Measurements from ENCODE around the gene IL17RC. TPM values are rescaled to one million over a fixed set of nuclear protein-coding genes. Genes with fewer than 3 reads are reported as not detected.

Gene IL17RC
- total RNA-seq, 1 experiment from 2014 or later = 6.8 TPM

- H3K9me3 Mint-ChIP-seq = no peaks in the 10 kb centered on the region
- H3K79me1 ChIP-seq (ENCODE audit: insufficient read depth, low read depth, low read length, poor library complexity, severe bottlenecking) = no peaks in the 10 kb centered on the region
- no peaks in the 10 kb centered on the region for H3K4me1 ChIP-seq (ENCODE audit: insufficient read depth, low read length)
- H4K91ac ChIP-seq (ENCODE audit: insufficient read length, low read depth, low read length) = no peak overlapping the region
- no peak overlapping the region for H3K4me2 ChIP-seq (ENCODE audit: insufficient read depth, insufficient read length, low read length)
- no peak overlapping the region for H2AK5ac ChIP-seq (ENCODE audit: insufficient read length, low read length)
- no peak overlapping the region for H3K9ac ChIP-seq (ENCODE audit: extremely low read depth, insufficient read length, low read length)
- H3K27ac ChIP-seq (ENCODE audit: insufficient read length, low read depth, low read length) = no peak overlapping the region
- peaks cover 27% of the 10 kb centered on the region for H3K27me3 Mint-ChIP-seq (ENCODE audit: low read depth)
- no peak overlapping the region for H2BK5ac ChIP-seq (ENCODE audit: insufficient read length, low read length)
- no peak overlapping the region for H2BK15ac ChIP-seq (ENCODE audit: low read depth, low read length)
- no peak overlapping the region for H3K56ac ChIP-seq (ENCODE audit: insufficient read length, low read depth, low read length)
- H2BK12ac ChIP-seq (ENCODE audit: insufficient read length, low read depth, low read length) = no peak overlapping the region
- H3K4ac ChIP-seq (ENCODE audit: low read depth, low read length) = no peak overlapping the region
- H3K23me2 ChIP-seq (ENCODE audit: insufficient read length, low read depth, low read length, poor library complexity, severe bottlenecking) = peaks cover 20% of the 10 kb centered on the region
- H3T11ph ChIP-seq (ENCODE audit: low read length) = no peak overlapping the region
- DNase-seq = peak; percentile 21
- H3K36me3 Mint-ChIP-seq (ENCODE audit: insufficient read depth in 1 of 3, low read depth in 3 of 3) = peaks cover 2 to 9% (median 7%) of the 10 kb centered on the region in 3 experiments; a peak in 5 of 7 replicates
- H3K4me1 Mint-ChIP-seq = peaks cover 3 to 13% of the 10 kb centered on the region in 2 experiments
- no peaks in the 10 kb centered on the region for H4K20me1 ChIP-seq (ENCODE audit: control insufficient read depth, insufficient read depth, insufficient read length)
- no peak overlapping the region for H3K18ac ChIP-seq (ENCODE audit: insufficient read length, low read depth, low read length)
- no peak overlapping the region for H3K4me3 Mint-ChIP-seq
- H3K27ac Mint-ChIP-seq = no peak overlapping the region
- no peak overlapping the region for H4K8ac ChIP-seq (replicated peaks; ENCODE audit: insufficient read length, low read depth, low read length)
- H2AFZ ChIP-seq (ENCODE audit: low read length) = no peak overlapping the region
- no peak overlapping the region for H3K23ac ChIP-seq (ENCODE audit: insufficient read length, low read depth, low read length)
- H3K79me2 ChIP-seq (ENCODE audit: insufficient read depth, low read length) = no peaks in the 10 kb centered on the region
- TF ChIP-seq, protein P1, sequence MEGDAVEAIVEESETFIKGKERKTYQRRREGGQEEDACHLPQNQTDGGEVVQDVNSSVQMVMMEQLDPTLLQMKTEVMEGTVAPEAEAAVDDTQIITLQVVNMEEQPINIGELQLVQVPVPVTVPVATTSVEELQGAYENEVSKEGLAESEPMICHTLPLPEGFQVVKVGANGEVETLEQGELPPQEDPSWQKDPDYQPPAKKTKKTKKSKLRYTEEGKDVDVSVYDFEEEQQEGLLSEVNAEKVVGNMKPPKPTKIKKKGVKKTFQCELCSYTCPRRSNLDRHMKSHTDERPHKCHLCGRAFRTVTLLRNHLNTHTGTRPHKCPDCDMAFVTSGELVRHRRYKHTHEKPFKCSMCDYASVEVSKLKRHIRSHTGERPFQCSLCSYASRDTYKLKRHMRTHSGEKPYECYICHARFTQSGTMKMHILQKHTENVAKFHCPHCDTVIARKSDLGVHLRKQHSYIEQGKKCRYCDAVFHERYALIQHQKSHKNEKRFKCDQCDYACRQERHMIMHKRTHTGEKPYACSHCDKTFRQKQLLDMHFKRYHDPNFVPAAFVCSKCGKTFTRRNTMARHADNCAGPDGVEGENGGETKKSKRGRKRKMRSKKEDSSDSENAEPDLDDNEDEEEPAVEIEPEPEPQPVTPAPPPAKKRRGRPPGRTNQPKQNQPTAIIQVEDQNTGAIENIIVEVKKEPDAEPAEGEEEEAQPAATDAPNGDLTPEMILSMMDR (conservative IDR thresholded peaks at IDR 0.05) = no peak
- H3K9me3 ChIP-seq (ENCODE audit: control insufficient read depth, low read depth, low read length) = no peaks in the 10 kb centered on the region
- no peak overlapping the region for H2BK120ac ChIP-seq (ENCODE audit: low read depth, low read length, poor library complexity, severe bottlenecking)
- no peak overlapping the region for H2BK20ac ChIP-seq (ENCODE audit: low read depth, low read length, poor library complexity, severe bottlenecking)
- no peak overlapping the region for H4K5ac ChIP-seq (ENCODE audit: insufficient read length, low read depth, low read length)
- no CpG with 5 or more reads among the region's 7 CpGs for WGBS (ENCODE audit: extremely low coverage, insufficient read length, low lambda C conversion rate)
- H3K14ac ChIP-seq (ENCODE audit: insufficient read depth, low read length) = no peak overlapping the region
- H3K27me3 ChIP-seq (ENCODE audit: insufficient read depth, low read length) = no peaks in the 10 kb centered on the region
These were observed 32.2 kb downstream of the IL17RC start for GRCh38 chr3:9949115-9949514.

Measured in H9 (cell line).